MM.1S (cell line): Measurements from ENCODE around the gene TMEM30B.

ENCODE experiments used
- EZH2 ChIP-seq: fragments of 300-600 bp; sonication (generic); optimal IDR thresholded peaks from 2 replicates; pipeline ENCODE3; 2017; ENCODE audit warnings: low read depth, mild to moderate bottlenecking, antibody characterized with exemption, low read length, mixed read lengths
- EZH2phosphoT487 ChIP-seq: fragments of 300-600 bp; sonication (generic); IDR thresholded peaks from 2 replicates; pipeline ENCODE4 v1.6.1; 2018; ENCODE audit warnings: antibody characterized with exemption, low read length
- TF ChIP-seq, protein P1 (sequence below): fragments of 300-600 bp; sonication (generic); IDR thresholded peaks from 2 replicates; pipeline ENCODE4 v1.5.1; 2016; ENCODE audit warnings: antibody characterized with exemption, low read length, mixed read lengths

- TF ChIP-seq, protein P1, sequence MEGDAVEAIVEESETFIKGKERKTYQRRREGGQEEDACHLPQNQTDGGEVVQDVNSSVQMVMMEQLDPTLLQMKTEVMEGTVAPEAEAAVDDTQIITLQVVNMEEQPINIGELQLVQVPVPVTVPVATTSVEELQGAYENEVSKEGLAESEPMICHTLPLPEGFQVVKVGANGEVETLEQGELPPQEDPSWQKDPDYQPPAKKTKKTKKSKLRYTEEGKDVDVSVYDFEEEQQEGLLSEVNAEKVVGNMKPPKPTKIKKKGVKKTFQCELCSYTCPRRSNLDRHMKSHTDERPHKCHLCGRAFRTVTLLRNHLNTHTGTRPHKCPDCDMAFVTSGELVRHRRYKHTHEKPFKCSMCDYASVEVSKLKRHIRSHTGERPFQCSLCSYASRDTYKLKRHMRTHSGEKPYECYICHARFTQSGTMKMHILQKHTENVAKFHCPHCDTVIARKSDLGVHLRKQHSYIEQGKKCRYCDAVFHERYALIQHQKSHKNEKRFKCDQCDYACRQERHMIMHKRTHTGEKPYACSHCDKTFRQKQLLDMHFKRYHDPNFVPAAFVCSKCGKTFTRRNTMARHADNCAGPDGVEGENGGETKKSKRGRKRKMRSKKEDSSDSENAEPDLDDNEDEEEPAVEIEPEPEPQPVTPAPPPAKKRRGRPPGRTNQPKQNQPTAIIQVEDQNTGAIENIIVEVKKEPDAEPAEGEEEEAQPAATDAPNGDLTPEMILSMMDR, result no peak
- no peak for TF ChIP-seq EZH2
- TF ChIP-seq EZH2phosphoT487, result no peak
Measured at GRCh38 chr14:61298824-61299223, 17.7 kb upstream of the TMEM30B start.
